GM15510 (cell line): Measurements from ENCODE around the gene NPFF.

ENCODE experiments used
- POLR2A ChIP-seq: IDR thresholded peaks from 3 replicates; pipeline ENCODE4 v1.6.1; 2011; ENCODE audit warnings: borderline replicate concordance; ENCODE audit not compliant: insufficient read length; ENCODE audit errors: extremely low read depth

Gene NPFF

GRCh38 chr12:53501615-53502181, 5.6 kb downstream of the NPFF start:
- no peak for TF ChIP-seq POLR2A

GRCh38 chr12:53500776-53501614, 6.3 kb downstream of the NPFF start, which contains the start of gene TARBP2:
Gene TARBP2, plus strand, starts transcription at chr12:53501283. Its CDS starts 126 bp downstream, at chr12:53501409.
- peak; percentile 78 for TF ChIP-seq POLR2A

GRCh38 chr12:53500142-53500775, 7.0 kb downstream of the NPFF start:
- peak; percentile 71 for TF ChIP-seq POLR2A

- peak; percentile 38 for TF ChIP-seq POLR2A
Measured at GRCh38 chr12:53499266-53500141, 7.8 kb downstream of the NPFF start, which contains the start of gene MAP3K12. Gene MAP3K12, minus strand, starts transcription at chr12:53499458. Its CDS starts 12,067 bp downstream, at chr12:53487391.

- TF ChIP-seq POLR2A = no peak
Measured at GRCh38 chr12:53498235-53498630, 9.1 kb downstream of the NPFF start.

GRCh38 chr12:53497461-53497860, 9.8 kb downstream of the NPFF start:
- no peak for TF ChIP-seq POLR2A

- TF ChIP-seq POLR2A = no peak
Measured at GRCh38 chr12:53496752-53497032, 10.6 kb downstream of the NPFF start.

GRCh38 chr12:53495903-53496751, 11.2 kb downstream of the NPFF start:
- no peak for TF ChIP-seq POLR2A

GRCh38 chr12:53493610-53494391, 13.5 kb downstream of the NPFF start:
- no peak for TF ChIP-seq POLR2A

GRCh38 chr12:53492830-53493609, 14.3 kb downstream of the NPFF start:
- TF ChIP-seq POLR2A = peak; percentile 84

GRCh38 chr12:53492188-53492587, 15.1 kb downstream of the NPFF start:
- no peak for TF ChIP-seq POLR2A

- no peak for TF ChIP-seq POLR2A
Measured at GRCh38 chr12:53489242-53489864, 17.9 kb downstream of the NPFF start.

- no peak for TF ChIP-seq POLR2A
Measured at GRCh38 chr12:53486736-53487487, 20.4 kb downstream of the NPFF start.
